HPDE6-E6E7 (cell line): ENCODE results near the gene NFIA.

Experiments
- DNase-seq: peaks from one replicate; pipeline ENCODE4 v3.0.0; 2011; ENCODE audit warnings: missing footprints; ENCODE audit errors: extremely low spot score

The NFIA gene

DNA sequence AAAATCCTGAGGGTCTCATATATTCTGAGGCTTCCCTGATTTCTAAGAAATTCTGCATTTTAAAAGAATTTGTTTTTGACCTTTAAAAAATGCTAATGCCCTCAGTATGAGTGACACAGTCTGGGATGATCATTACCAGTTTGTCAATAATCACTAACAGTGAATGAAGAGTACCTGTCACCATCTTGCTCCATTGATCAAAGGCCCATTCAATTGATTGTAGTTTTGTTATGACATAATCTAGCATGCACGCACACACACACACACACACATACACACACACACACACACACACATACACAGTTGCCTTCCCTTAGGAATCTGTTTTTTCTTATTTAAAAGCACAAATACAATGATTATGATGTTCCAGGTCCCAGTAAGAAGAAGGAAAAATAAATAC, 250.4 kb downstream of the NFIA start:
- no peak for DNase-seq

- DNase-seq: no peak
Measured at GRCh38 chr1:61334718-61335589, 252.6 kb downstream of the NFIA start.

- DNase-seq: no peak
Measured at GRCh38 chr1:61337037-61337436, 254.7 kb downstream of the NFIA start.

- no peak for DNase-seq
Measured at GRCh38 chr1:61337441-61337951, 255.1 kb downstream of the NFIA start.

DNA sequence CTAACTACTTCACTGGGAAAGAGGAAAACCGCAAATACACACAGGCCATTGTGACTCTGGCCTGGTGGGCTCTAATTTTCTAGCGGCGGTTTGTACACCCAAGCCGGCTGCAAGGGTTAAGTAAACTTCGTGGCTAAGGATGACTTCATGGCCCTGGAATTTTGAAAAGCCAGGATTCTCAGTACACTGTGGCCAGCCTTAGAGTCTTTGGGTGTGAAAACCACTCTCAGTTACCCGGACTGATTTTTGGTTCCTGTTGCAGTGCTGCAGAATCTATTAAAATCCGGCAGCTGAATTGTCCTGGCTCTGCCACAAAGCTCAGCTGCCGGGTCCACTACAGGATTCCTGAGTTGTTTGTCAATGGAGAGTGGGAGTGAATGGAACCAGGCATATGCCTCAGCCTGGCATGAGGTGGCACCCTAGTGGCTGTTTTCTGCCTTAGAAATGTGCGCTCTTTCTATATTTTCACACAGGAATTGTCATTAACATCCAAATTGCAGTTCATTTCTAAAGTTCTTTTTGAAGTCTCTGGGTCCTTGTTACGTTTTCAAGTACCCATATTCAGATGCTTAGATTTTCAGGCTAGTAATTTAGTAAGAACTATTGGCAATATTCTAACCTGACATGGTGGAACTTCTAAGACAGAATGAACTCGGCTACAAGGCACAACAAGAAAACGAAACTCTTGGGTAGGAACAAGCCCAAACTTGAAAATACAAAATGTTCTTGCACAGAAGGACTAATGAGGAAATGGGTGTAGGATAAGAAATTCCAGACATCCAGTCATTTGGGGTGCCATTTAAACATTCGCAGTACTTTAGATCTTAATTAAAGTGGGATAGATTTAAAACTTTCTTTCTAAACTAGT, 255.9 kb downstream of the NFIA start:
- peak; percentile 89 for DNase-seq

DNA sequence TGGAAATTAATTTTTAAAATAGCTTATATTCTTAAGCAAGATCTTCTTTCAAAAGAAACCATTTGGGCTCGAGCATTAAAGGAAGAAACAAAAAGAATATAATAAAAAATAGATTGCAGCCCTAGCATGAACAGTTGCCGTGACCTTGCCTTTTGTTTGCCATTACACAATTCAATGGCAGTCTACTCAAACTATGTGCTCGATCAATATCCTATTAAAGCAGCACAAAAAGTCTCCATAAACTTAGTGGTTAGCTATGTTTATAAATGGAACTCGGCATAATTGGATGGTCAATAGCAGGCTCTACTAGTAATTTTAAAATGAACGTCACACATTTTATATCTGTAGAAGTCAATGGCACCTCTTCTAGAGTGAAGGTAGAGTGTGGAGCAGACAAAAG, 256.5 kb downstream of the NFIA start:
- DNase-seq: no peak

- no peak for DNase-seq
Measured at GRCh38 chr1:61341426-61341825, 259.1 kb downstream of the NFIA start.

- no peak for DNase-seq
Measured at GRCh38 chr1:61343734-61344420, 261.5 kb downstream of the NFIA start.

DNA sequence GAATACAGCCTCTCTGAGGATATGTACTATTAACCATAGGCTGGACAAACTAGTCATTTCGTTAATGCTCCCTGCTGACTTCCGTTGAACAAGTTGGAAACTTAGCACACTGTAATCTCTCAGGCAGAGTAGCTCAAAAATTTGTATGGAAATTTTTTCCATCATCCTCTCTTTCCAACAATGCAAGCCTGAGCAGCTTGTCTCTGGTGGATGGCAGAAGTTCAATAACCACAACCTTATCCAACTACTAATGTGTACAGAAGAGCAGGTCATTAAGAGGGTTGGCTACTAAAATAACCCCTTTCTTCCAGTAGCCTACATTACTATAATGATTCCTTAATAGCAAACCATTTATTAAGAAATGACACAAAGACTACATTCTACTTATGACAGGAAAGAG, 262.3 kb downstream of the NFIA start:
- DNase-seq: no peak

- no peak for DNase-seq
Measured at GRCh38 chr1:61348025-61348665, 265.8 kb downstream of the NFIA start.

GRCh38 chr1:61352845-61353435, 270.6 kb downstream of the NFIA start:
- DNase-seq: no peak

DNA sequence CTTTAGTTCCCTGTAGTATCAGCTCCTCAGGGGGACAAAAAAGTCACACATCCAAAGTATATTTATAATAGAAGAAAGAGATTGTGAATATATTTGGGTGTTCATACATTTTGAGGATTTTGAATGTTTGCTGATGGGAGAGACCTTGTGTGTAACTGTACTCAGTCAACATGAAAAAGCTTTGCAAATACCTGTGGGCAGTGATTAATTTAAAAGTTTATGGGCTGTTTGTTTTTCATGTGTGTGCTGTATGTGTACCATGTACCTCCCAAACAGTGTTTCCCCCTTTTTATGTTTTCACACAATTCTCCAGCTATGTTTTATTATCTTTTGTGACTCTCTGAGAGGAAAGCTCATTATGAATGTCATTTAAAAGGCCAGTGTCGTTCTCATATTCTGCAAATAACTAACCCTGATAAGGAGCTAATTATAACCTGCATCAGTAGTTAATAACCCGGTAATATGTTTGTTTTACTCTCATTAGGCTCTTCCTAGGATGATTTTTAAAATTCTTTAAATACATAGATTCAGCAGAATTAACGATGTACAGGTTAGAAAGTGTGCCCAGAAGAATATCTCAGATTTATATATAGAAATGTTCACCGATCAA, 271.5 kb downstream of the NFIA start:
- DNase-seq: no peak

- no peak for DNase-seq
Measured at GRCh38 chr1:61356016-61356415, 273.7 kb downstream of the NFIA start.

- DNase-seq: no peak
Measured at GRCh38 chr1:61356995-61357394, 274.6 kb downstream of the NFIA start.

- DNase-seq: no peak
Measured at GRCh38 chr1:61357539-61357938, 275.2 kb downstream of the NFIA start.

DNA sequence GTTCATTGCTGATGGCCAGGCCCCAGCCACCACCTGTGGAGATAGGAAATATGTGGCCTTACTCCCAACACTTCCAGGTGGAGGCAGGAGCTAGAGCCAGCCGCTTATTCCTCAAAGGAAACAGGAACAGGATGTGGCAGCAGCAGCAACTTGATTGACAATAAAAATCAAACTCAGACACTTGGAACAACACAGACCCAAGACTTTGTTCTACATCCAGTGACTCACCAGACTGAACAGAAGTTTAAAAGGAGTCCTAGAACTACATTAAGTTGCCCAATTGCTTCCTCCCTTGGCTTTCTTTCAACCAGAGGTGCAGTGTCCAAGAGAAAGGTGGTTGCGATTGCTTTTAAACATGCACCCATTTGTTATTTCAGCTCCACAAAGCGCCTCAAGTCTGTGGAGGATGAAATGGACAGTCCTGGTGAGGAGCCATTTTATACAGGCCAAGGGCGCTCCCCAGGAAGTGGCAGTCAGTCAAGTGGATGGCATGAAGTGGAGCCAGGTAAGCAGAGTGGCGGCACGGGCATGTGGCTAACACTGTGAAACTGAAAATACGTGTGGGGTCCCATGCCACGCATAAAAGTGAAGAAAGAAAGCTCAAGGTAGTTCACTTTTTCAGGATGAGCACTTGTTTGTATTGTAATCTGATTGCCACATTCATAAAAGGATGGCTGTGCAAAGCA, 276.6 kb downstream of the NFIA start:
- DNase-seq: no peak

GRCh38 chr1:61361931-61362330, 279.6 kb downstream of the NFIA start:
- no peak for DNase-seq

DNA sequence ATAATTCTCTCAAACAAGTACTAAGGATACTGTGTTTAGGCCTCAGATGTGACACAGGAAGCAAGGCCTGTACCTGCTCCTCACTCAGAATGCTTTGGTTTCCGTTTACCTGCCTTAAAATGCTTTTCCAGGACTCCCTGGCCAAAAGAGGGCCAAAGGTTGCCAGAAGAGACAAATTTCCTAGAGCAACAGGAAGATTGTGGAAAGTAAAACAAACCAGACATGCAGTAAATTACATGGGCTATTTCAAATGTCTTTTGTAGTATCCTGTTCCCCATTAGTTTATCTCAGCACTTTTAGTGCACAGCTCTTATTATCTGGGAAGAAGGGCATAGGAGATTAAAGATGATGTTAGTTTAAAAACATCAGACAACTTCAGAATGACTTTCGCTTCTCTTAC, 280.0 kb downstream of the NFIA start:
- DNase-seq: no peak

DNA sequence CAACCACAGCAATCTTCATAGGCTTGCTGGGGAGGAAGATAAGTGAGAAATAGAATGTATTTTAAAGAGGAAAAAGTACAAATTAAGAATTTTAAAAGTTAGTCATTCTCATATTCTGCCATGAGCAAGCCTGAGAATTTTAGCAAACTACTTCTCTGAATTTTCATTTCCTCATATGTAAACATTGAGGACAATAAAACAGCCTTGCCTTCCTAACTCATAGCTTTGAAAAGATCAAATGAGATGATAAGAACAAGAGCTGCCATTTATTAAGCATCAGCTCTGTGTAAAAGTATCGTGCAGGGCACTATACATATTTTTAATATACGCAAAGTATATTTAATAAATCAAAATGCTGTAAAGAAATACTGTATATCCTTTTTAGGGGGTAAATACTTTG, 286.0 kb downstream of the NFIA start:
- DNase-seq: no peak

DNA sequence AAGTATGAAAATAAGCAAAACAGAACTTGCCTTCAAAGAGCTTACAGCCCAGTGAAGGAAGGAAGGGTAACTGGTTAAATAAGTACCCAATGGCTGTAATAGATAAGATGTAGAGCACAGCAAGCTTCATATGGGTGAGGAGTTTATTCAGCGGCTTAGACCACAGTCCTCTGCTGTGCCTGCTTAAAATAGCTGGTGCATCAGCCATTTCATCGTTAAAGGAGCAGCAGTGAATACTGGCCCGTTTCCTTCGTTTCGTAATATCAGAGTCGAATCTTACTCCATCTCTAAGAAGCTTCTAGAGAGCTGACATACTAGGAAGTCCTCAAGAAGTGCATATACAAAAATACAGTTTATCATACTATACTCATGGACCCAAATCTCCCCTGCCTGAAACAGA, 286.5 kb downstream of the NFIA start:
- no peak for DNase-seq
